NCI-H1048 (cell line): ENCODE results near the gene GSDME.

Experiments used
- DNase-seq: peaks from one replicate; lab custom pipeline; 2025; lab: John Stamatoyannopoulos, UW

Gene GSDME

GRCh38 chr7:24704311-24704710 is 53.0 kb downstream of the GSDME start:
- no peak for DNase-seq

DNA sequence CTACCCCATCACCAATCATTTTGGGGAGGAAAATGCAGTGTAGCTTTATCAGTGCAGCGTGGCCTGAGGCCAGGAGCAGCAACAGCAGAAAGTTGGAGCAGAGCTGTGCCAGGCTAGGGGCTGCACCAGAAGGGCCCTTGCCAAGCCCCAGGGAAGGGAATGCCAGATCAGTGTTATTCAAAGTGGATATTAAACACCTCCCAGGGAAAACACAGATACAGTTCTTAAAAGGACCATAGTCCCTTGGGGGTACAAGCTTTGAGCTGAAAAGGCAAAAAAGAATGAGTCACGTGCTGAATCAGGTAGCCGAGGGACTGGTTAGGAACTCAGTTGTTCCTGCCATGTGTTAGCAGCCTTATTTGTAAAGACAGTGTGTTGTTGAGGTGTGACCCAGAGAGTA is 54.0 kb downstream of the GSDME start:
- no peak for DNase-seq

DNA sequence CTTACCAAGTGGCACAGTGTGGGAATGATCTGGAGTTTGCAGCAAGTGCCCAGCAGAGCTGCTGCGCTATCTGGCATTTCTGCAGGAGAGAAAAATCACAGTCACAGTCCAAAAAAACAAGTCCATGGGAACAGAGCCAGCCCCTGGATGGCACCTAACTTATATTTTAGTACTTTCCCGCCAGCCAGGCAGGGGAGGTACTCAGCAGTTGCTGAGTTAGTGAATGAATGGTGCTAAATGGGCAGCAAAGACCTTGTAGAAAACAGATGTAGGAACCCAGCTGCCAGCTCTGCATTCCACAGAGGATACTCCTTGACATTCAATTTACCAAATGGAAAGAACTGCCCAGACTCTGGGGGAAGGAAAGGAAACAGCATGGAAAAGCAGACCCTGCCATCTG is 54.5 kb downstream of the GSDME start:
- DNase-seq = no peak

GRCh38 chr7:24701261-24702235 is 55.7 kb downstream of the GSDME start:
- DNase-seq = no peak

DNA sequence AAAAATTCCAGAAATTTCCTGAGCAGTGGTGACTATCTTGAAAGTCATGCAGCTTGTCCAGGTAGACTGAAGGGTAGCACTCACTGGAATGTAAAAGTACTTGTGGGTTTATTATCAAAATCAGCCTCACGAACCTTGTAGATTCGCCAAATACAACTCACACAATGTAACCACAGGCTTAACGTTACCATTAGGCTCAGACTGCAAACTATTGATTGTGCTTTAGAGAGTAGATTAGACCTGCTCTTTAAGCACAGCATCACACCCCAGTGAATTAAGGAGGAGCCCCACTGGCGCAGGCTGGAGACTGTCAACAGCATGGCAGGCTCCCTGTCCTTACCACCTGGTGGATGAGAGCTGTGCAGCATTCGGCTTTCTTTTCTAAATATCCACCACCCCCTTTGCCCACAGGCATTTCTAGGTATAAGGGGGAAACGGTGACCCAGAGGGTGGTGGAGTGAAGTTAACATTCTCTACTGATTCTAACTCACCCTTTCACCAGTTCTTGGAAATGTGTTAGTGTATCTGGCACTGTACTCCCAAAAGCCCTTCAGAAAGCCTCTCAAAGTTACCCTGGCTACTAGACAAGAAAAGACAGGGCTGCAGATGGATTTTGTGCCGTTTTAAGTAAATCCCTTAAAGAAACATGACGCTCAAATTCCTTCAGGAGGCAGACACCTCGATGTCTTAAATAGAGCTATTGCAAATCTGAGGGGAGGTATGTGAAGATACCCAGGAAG is 56.6 kb downstream of the GSDME start:
- DNase-seq = no peak

DNA sequence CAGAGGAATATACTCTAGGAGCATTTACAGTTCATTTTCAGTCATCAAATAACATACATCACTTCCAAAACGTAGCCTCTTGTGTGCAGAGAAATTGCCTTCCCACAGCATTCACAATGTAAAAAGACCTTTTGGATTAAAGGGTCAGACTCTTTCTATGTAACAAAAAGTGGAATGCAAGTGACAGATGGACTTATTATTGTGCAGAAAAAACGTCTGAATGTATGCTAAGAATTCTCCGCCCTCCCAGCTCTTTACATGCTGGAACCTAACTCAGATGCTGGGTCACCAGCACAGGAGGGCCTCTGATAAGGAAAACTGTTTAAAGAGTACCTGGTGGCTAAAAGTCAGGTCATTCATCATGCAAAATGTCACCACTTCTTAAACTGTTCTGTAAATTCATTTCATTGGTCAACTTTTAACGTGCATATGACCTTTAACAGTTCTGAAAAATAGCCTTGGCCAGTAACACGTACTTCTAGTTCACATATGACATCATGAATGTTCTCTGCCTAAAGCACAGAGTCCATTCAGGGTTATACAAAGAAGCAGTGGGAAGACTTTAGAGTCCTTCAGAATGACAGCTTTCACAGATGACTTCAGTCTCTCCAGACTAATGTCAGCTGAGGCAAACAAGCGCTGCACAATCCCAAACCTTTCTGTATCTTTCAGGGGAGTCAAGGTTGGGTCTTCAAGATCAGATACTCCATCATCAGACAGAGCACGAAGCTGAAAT is 58.6 kb downstream of the GSDME start:
- DNase-seq = no peak

- DNase-seq = no peak
Measured at GRCh38 chr7:24697416-24697815, 59.8 kb downstream of the GSDME start.

- no peak for DNase-seq
Measured at GRCh38 chr7:24692592-24692991, 64.7 kb downstream of the GSDME start.

GRCh38 chr7:24690251-24690650 is 67.0 kb downstream of the GSDME start:
- DNase-seq = no peak

- DNase-seq = no peak
Measured at GRCh38 chr7:24685708-24686107, 71.6 kb downstream of the GSDME start.

DNA sequence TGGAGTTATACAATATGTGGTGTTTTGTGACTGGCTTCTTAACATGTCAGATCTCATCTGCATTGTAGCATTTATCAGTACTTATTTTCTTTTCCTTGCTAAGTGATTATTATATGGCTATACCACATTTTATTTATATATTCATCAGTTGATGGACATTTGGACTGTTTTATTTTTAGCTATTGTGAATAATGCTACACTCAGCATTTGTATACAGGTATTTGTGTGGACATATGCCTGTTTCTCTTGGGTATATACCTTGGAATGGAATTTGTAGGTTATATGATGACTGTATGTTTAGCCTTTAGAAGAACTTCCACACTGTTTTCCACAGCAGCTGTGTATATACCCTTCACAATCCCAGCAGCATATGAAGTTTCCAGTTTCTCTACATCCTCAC is 86.5 kb downstream of the GSDME start:
- DNase-seq = no peak

DNA sequence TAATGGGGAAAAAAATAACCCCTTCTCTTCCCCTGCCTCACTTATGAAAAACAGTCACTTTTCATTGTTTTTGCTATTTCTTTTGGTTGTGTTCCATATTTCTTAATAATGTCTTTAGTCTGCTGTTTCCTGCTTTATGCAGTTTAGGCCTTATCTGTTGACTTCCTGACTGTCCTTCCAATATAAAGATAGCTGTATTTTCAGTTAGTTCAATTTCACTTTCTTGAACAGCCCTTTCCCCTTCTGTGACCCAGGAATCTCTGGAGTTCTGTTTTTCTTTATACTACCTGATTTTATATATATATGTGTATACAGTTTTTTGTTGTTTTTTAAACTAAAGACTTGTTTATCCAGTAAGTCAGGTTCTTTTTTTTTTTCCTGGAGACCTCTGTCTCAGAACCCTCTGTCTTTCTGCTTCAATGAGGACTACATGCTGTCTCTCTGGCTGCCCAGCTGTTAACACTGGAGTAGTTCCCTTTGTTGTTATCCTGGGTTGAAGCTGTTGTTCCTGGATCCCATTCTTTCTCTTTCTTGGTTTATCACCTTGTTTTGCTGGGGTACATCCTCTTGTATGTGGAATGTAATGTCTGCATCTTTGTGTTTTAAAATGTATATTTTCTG is 87.2 kb downstream of the GSDME start:
- no peak for DNase-seq

GRCh38 chr7:24668927-24669635 is 88.2 kb downstream of the GSDME start:
- no peak for DNase-seq

DNA sequence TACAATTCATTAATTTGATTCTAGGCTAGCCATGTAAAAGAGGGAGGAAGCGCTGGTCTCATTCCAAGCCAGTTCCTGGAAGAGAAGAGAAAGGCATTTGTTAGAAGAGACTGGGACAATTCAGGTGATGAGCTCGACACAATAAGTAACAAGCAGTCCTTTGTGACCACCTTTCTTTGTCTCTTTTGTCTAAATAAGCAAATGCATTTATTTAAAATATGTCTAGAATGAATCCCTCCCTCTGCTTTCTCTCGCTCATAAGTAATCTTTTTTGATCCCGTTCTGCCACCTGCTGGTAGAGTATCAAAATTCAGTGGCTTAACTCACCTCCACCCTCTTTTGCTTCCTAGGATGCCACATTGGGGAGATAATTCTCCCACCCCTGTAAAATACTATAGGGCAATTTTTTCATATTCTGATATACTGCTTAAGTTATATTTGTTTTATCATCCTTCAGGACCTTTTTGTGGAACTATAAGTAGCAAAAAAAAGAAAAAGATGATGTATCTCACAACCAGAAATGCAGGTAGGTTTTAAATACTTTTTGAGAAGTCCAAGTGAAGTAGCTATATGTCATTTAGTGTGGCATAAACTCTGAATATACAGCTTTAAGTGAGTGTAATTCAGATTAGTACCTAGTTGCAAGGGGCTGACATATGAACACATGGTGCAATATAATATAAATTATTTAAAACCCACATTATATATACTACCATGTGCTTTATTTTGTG is 91.5 kb downstream of the GSDME start:
- peak; percentile 13 for DNase-seq

DNA sequence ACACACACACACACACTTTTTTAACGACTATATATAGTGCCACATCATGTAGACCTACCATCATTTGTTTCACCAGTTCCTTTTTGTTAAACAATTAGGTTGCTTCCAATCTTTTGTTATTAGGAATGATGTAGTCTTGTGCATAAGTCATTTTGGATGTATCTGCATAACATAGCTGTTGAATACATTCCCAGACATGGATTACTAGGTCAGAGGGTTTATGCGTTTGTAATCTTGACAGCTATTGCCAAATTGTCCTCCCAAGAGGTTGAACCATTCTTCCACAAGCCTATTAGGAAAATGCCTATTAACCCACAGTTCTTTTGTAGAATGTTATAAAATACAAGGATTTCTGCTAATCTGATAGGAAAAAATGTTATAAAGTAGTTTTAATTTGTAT is 96.7 kb downstream of the GSDME start:
- no peak for DNase-seq

- no peak for DNase-seq
Measured at GRCh38 chr7:24659505-24659904, 97.8 kb downstream of the GSDME start.

- DNase-seq = no peak
Measured at GRCh38 chr7:24657980-24658379, 99.3 kb downstream of the GSDME start.

DNA sequence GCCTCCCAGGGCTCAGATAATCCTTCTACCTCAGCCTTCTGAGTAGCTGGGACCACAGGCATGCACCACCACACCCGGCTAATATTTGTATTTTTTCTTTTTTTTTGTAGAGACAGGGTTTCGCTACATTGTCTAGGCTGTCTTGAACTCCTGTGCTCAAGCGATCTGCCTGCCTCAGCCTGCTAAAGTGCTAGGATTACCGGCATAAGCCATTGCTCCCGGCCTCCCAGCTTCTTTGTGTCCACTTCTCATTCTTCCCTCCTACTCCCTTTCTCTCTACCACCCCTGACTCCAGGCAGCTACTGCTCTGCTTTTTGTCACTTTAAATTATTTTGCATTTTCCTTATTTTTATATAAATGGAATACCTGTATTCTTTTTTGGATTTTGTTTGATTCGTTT is 100.7 kb downstream of the GSDME start:
- no peak for DNase-seq

- no peak for DNase-seq
Measured at GRCh38 chr7:24654305-24654704, 103.0 kb downstream of the GSDME start.

GRCh38 chr7:24653316-24654085 is 103.8 kb downstream of the GSDME start:
- DNase-seq = no peak
